GM21717 (cell line): ENCODE measurements around the gene MEI4.
"Not testable (repeated sequence)": the region's sequence is repeated elsewhere in the genome, so short reads cannot be mapped to it uniquely, and the experiment has no call there.

ENCODE experiments used
- ATAC-seq: cut with Tn5 transposase; IDR thresholded peaks from one replicate; pipeline ENCODE4 v1.9.1; 2021; ENCODE audit warnings: mild to moderate bottlenecking, moderate library complexity; ENCODE audit not compliant: unreplicated experiment

The MEI4 gene

DNA sequence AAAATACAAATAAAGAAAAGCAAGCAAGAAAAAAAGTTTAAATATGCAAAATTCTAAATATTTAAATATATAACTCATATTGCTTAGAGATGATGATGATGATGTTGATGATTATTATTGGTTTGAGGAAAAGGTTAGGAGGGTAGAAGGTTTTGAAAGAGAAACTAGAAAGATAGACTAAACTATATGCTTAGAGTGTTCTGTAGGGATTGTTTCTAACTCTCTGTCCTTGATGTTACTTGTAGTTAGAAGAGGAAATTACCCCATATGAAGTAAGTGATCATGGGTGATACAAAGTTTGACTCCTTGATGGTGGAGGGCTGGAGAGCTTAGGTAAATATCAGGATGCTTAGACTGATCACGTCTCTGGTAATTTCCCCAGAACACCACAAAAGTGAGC, 159.5 kb downstream of the MEI4 start:
- no peak for ATAC-seq

DNA sequence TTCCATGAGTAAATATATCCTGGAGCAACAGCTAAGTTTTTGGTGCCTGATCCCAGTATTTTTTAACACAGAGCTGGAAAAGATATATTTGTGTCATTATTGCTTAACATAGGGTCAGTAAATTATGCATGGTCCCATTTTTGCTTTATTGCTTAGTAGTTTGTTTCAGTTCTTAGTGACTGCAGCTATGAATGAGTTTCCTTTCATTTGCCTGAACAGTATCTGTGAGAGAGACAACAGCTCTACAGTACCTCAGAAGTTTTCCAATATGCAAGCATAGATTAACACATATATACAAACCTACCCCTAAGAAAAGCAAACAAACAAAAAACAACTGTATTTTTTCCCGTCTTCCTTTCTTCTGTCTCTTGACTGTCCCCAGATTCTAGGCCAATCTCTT, 160.3 kb downstream of the MEI4 start:
- no peak for ATAC-seq

DNA sequence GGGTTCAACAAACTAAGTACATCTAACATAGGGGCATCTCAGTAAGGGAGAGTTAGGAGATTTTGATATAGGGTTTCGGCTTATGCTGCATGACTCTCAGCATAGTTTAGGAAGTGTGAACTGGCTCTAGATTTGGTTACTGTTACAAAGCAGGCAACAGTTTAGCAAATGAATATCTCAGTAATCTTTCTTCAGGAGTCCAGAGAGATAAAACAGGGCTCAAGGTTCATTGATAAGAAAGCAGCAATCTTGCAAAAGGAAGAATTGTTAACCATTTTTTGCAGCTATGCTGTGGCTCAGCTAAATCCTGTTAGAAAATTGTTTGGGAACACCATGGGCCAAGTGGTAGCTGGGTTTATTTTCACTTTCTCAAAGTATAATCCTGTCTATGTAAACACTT, 161.3 kb downstream of the MEI4 start:
- no peak for ATAC-seq

DNA sequence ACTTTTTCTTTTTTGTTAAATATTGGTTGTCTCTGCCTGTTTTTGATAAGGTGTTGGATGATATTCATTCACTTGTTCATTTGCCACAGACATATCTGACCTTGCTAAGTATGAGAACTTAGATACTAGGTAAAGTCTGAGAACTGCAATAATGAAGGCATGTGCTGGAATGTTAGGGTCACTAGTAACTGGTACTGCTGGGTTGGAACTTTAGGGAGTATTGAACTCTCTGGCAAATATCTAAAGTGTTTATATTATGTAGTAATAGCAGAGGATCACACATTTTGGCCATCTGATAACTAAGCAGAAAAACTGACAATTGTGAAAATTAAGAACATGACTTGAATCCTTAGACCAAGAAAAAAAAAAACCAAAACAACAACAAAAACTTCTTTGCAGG, 162.7 kb downstream of the MEI4 start:
- no peak for ATAC-seq

DNA sequence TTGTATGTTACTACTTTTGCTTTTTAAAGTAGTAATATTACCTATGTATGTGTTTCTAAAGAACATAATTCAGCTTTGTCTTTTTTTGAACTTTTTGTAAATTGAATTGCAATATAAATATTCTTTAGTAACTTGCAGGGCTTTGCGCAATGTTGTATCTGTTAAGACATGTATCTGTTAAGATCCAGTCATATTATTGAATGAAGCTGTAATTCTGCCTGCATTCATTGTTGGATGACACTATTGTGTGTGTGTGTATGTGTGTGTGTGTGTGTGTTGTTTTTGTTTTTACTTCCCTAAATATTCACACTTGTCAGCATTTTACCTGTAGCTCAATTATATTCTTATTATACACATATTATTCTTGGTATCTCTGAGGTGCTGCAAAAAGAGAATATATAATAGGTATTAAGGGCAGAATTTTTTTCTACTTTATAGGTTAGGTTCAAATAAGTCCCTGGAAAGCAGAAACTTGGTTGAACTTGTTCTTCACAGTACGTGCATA, 164.0 kb downstream of the MEI4 start:
- ATAC-seq = no peak

DNA sequence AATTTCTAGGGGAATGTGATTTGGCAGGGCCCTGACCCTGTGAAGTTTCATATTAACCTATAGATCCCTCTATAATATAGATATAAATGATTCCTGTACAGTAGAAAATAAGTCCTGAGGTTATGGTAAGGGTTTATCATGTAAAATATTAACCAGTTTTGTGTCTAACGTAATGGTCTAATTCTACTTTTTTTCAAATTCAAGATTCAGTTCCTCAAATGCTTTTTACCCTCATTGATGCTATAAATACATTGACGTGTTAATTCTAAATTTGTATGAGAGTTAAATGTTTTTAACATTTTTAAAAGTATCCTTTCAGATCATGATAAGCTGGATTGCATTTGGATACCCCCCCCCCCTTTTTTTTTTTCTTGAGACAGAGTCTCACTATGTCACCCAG, 169.4 kb downstream of the MEI4 start:
- no peak for ATAC-seq

DNA sequence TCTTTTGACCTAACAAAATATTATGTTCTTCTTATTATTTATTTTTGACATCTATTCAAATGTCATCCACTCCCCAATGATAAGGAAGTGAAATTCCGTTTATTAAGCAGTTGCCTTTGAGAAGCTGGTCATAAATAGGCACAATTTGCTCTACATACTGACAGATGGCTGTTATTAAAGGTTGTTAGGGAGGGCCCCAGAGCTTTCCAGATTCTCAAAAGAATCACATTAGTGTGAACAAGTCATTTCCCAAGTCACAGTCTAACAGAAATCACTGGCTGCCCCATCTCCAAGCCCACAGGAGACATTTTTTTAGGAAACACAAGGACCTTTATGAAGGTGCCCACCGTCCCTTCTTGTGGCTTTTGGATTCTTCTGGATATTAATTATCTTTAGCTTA, 172.4 kb downstream of the MEI4 start:
- ATAC-seq = no peak

DNA sequence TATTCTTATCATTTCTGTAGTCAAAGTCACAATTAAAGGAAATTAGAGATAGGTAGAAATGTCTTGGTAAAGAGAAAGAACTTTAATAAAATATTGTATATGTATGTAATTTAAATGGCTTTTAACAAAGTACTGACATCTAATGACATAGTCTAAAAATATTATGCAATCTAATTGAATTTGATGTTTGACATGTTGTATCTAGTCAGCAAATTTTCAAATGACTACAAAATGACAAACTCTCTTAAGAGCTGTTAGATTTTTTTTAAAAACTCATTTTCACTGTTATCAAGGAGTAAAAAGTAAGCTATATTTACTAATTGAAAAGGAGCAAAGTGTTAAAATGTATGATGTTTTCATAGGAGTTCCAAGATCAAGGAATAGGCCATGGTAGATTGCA, 176.9 kb downstream of the MEI4 start:
- ATAC-seq = no peak

DNA sequence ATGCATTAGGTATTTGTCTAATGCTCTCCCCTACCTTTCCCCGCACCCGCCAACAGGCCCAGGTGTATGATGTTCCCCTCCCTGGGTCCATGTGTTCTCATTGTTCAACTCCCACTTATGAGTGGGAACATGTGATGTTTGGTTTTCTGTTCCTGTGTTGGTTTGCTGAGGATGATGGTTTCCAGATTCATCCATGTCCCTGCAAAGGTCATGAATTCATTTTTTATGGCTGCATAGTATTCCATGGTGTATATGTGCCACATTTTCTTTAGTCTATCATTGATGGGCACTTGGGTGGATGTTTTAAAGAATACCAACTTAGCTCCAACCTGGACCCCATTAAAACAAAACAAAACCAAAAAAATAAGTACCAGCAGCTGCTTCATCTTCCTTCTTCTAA, 180.9 kb downstream of the MEI4 start:
- ATAC-seq = not testable (repeated sequence)

DNA sequence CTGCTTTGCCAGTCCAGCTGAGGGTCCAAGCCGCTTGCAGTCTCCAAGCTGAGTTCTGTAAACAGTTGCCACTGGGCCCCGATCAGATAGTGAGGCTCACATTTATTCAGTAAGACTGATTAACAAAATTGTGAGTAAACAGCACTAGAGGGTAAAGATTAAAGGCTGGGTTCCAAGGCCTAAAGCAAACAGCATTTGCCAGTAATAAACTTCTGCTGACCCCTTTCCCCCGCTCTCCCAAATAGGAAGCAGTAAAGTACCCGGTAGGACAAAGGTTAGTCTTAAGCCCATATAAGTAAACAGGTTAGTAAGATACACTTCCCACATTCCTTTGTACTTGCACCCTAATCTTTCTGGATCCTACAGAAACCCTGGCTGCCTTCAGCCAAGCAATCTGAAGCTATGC, 181.8 kb downstream of the MEI4 start:
- no peak for ATAC-seq

DNA sequence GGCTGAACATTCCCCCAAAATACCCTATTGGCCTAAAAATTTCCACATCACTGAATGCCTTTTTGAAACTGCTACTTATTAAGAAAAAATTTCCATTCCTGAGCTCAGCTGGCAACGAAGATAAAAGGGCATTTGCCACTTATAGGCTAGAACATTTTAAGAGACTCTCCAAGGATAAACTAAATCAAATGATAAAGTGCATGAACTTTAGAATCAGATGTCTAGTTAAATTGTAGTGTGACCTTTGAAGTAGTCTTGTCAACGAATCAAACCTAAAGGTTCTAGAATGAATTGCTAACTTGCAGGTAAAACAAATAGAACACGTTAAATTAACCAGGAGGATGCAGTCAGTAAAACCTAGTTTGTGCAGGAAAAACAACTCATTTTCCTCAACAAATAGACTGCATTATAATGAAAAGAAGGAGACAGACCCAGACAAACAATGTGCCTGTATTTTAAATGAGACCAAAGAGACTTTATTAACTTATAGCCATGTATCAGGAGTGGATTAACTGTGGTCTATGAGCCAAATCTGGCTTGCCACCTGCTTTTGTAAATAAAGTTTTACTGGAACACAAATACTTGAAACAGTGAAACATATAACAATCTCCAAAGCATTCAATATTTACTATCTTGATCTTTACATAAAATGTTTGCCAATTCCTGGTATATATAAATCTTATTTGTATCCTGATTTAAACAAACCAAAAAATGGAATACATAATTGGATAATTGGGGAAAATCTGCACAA, 184.4 kb downstream of the MEI4 start:
- no peak for ATAC-seq

DNA sequence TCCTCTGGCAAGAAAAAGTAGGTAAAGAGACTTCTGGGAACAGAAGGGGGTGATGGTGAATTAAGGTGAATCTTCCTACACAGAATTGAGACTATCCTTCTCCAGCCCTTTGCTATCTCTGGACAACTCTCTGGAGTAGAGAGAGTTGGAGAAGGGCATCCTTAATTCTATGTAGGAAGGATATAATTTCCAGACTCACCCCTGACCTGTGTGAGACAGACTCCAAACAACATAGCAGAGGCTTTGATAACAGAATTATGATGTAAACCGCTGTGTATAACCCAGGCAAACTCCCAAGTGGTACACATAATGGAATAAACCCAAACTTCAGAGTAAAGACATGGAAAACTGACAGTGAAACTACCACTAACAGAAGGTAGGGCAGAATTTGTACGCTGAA, 186.5 kb downstream of the MEI4 start:
- ATAC-seq = no peak

DNA sequence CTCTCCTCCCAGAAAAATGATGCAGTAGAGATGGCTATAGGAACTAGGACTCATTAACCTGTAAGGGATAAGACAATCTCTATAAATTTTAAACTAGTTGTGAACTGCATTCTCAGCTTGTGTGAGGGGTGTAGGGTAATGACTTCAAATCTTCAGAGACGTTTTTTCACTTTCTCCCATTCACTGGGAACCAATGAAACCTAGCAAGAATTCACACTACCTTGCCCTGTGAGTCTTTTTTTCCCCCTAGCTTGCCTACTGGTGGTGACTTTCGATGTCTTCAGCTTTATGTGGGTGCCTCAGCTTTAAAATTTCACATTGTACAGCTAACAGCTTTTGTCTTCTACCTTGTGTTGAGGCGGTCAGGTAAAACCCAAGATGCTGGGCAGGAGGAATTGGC, 192.0 kb downstream of the MEI4 start:
- no peak for ATAC-seq

DNA sequence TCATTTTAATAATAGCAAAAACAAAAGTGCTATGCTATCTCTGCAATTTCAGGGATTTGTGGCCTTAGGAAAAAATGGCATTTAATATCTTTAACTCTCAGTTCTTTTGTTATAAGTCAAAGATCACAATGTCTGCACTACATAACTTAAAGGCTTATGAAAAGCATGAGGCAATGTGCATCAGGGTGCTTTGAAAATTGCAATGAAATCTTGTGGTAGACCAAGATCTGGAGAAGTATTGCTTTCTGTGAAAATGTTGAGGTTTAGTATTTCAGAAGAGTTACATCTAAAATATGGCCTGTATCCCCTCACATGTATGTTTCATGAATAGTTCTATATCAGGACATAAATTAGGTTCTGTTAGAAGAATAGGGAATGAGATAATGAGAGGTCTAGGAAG, 200.6 kb downstream of the MEI4 start:
- no peak for ATAC-seq

DNA sequence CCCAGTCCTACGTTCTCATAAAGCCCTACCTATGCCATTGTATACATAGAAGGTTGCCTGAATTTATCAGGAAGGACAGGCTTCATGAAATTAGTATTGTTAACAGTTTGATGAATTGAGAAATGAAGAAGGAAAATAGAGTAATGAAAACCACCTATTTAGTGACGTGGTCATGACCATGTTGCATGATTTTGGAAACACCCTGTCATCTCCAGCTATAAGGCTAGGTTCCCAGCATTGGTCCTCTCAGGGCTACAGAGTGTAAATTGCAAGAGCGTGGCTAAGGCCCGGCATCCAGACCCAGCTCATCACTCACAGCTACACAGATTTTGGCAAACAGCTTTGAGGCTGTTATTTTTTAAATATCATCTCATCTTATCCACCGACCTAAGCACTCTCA, 203.6 kb downstream of the MEI4 start:
- no peak for ATAC-seq

DNA sequence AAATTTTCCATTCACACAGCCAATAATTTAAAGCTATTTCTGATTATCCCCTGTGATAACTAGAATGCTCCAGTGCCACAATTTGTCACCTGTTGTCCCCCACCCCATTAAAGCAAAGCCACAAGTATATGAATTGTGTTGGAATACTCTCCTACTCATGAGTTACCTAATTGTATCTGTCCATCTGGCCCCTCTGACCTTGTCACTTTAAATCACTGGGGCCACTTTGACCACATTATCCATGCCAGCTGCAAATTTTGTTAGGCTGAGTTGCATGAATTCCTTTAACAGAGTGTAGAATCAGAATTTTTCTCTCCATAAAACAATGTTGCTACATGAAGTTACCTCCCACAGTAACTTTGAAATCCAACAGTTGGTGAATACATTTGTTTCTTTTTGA, 204.6 kb downstream of the MEI4 start:
- ATAC-seq = no peak

DNA sequence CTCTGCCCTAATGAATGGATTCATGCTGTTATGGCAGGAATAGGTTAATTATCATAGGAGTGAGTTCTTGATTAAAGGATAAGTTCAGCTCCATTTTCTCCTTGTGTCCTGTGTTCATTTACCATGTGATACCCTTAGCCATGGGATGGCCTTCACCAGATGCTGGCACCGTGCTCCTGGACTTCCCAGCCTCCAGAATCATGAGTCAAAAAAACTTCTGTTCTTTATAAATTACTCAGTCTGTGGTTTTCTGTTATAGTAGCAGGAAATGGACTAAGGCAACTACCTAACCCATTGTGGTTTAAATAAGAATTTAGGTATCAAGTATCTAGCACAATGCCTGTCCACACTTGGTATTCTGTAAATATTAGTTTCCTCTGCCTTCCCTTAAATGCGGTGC, 223.5 kb downstream of the MEI4 start:
- ATAC-seq = no peak

DNA sequence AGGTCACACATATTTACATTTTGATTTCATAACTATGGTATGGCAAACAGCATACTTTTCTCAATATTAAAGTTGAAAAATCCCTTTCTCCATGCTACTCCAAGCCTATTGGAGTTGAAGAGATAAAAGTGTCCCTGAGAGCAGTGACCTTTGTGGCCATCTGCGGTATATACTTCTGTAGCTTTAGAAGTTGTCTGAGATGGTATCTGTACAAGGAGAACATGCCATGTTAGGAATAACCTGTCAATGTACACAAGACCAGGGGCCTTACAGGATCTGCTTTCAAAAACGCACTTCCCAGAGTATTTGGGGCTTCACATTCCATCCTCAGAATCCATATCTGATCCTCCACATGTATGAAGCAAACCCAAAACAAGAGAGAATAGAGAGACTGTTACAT, 226.7 kb downstream of the MEI4 start:
- ATAC-seq = no peak

DNA sequence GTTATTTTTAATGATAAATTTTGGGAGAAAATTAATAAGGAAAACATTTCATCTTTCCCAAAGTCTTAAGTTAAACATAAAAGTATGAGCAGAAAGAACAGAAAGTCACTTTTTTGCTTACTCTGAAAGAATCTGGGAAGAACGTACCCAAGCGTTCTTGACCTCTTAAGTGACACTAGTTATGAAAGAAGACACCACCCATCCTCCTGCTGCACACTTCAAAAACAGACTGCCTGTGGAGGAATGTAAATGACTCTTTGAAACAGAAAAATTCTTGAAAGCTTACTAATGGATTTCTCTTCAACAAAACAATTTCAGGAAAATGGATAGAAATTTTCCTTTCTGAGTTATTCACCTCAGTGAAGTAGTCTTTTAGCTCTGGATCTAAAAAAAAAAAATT, 227.7 kb downstream of the MEI4 start:
- no peak for ATAC-seq

DNA sequence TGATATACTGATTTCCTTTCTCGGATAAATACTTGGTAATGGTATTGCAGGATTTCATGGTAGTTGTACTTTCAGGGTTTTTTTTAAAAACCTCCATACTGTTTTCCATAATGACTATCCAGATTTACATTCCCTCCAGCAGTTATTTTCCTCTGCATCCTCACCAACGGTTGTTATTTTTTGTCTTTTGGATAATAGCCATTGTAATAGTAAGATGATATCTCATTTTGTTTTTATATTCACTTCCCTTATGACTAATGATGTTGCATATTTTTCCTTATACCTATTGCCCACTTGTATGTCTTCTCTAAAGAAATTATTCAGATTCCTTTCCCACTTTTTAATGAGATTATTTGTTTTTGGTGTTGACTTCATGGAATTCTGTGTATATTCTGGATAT, 231.0 kb downstream of the MEI4 start:
- ATAC-seq = no peak

DNA sequence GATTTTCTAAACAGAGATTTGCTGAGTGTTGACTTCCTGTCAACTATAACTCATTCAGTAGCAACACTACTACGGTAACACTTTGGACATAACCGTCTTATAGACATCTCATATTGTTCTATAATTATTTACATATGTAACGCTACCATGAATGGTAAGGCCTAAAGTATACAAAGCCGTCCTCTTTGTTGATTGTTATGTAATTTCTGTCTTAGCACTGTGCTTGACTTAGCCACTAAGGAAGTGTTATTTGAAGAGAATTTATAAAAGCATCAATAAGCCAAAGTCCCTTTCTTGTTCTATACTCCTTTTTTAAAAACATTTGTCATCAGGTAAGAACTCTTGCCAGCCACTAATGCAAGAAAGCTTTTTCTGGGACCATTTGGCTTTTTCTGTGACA, 240.6 kb downstream of the MEI4 start:
- no peak for ATAC-seq

DNA sequence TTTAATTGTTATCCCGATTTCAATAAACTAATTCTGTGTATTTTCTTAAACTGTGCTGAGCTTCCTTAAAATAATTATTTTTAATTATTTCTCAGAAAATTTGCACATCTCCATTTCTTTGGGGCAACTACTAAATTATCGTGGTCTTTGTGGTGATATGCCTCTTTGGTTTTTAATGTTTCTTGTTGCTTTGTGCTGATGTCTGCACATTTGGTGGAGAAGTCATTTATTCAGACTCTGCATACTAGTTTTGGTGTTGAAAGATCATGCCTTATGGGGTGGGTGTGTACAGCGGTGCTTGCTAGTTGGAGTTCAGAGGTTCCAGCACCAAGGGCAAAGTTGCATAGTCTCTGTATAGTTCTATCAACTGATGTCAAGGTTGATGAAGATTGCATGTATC, 253.2 kb downstream of the MEI4 start:
- no peak for ATAC-seq

DNA sequence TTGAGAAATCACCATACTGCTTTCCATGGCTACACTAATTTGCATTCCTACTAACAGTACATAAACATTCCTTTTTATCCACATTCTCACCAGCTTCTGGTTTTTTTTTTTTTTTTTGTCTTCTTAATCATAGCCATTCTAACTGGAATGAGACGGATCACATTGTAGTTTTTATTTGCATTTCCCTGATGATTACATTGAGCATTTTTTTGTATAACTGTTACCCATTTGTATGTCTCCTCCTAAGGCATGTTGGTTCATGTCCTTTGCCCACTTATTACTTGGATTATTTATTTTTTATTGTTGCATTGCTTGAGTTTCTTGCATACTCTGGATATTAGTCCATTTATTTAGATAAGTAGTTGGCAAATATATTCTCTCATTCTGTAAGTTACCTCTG, 258.0 kb downstream of the MEI4 start:
- ATAC-seq = no peak
